ENCODE results near the gene ABCB9.

GRCh38 chr12:123004287-123004686 is 38.0 kb upstream of the ABCB9 start:
- TF ChIP-seq POLR2AphosphoS5 (IDR thresholded peaks at IDR 0.05), result no peak
- no peak for TF ChIP-seq CTCF (IDR thresholded peaks at IDR 0.05)
- no peak for TF ChIP-seq POLR2A (IDR thresholded peaks at IDR 0.05; ENCODE audit: low read depth)

Data from esophagus muscularis mucosa (tissue), 3 donors.